Globus pallidus (tissue), 1 donor: ENCODE measurements around the gene KCNC1.

ENCODE experiments used
- DNase-seq: peaks from one replicate; pipeline ENCODE4 v3.0.0-alpha.2; 2015; ENCODE audit warnings: low spot score

Gene KCNC1

DNA sequence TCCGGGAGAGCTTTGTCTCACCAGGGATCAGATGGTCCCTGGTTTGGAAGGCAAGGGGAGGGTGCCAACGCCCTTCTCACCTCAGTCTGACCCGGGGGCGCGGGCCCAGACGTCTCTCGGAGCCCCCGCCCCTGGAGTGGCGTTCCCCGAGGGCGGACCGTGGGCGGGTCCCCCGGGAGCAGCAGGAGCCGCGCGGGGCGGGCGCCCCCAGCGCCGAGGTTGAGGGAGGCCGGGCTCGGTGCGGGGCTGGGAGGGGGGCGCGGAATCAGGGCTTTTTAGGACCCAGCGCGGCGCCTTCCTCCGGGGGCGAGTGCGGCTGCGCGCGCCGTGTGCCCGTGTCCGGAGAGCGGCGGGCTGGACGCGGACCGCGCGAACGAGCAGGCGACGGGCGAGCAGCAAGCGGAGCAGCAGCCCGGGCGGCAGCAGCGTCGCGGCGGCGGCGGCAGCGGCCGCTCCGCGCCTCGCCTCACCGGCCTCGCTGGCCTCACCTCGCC lies at the start of gene KCNC1:
Gene KCNC1, plus strand, starts transcription at position 364 of the 494 bp plus-strand sequence. CDS start 1,222 bp downstream, outside the sequence.
- DNase-seq, result peak; percentile 15

DNA sequence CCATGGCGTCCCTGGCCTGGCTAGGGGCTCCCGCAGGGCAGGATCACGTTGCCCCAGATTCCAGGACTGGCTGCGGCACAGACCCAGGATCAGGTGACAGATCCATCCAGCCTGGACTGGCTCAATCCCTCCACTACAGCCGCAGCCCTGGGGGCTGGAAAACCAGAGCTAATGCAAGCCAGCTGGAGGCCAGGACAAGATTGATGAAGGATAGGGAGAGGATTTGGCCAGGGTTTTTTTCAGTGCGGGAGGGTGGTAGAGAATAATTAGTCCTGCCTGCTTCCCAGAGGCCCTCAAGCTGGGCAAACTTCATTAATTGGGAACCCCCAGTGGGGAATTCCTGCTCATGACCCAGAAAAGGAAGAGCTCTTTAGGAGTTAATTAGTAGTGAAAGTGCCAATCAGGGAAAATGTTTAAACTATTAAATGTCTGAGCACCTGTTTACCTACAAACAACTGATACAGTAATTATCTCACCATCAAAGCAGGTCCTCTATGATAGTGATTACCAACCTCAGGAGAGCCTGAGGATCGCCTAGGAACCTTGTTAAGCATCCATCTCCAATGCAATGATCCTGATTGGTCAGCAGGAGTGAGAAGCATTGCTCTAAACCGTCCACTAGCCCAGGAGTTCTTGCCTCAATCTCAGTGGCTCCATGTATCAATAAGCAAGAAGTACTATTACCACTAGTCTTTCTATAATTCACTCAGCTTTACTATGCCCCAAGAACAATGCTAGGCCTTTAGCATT lies 48.2 kb upstream of the KCNC1 start:
- no peak for DNase-seq

DNA sequence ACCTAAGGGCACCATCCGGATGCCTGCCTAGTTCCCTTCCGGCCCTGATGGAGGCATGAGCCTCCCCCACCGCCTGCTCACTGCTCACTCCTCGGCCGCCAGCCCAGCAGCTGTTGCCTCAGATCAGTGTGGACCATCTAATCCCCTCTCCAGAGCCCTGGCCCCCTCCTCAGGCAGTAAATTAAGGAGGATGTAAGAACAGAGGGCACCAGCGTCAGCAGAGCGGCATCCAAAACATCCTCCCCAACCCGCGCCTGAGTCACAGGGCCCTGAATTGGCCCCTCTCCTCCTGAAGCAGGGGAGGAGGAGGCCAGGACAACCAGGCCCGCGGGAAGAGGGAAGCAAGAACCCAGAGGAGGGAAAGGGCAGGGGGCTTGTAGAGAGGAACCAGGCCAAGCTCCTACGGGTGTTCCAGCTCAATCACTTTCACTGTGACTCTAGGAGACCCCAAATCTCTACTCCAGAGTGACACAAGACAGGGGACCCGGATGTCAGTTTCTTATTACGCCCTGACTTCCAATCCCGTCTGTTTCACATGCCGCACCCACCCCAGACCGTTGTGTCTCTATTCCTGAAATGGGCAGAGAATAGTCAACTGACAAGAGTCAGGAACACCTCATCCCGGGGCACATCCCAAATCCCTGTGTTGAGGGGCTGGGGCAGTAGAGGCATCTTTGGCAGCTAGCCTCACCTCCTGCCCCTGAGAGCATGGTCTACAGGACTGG lies 46.5 kb upstream of the KCNC1 start:
- no peak for DNase-seq

DNA sequence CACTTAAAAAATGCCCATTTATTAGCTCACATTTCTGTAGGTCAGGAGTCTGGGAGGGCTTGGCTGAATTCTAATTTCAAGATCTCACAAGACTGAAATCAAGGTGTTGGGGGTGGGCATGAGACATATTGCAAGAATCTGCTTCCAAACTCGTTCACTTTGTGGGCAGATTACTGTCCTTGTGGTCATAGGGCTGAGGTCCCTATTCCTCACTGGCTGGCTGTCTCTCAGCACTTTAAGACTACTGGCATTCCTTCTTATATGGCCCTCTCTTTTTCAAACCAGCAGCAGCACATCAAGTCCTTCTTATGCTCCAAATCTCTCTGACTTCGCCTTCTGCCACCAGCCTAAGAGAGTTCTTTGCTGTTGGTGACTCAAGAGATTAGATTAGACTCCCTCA lies 43.0 kb upstream of the KCNC1 start:
- DNase-seq, result no peak

DNA sequence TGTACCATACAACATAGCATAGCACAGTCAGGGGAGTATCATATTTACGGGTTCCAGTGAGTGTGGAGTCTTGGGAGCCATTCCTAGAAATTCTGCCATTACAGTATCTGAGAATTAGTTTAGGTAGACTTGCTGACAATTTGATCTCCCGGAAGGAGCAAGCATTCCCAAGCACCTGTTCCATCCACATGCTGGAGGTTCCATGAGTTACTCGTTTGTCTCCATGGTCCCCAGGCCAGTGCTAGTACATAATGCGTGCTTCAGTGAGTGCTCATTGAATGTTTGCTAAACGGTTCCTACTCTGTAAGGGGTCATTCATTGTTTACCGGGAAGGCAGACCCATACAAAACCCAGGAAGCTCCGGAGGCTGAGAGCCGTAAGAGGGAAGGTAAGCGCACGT lies 42.6 kb upstream of the KCNC1 start:
- DNase-seq, result no peak

DNA sequence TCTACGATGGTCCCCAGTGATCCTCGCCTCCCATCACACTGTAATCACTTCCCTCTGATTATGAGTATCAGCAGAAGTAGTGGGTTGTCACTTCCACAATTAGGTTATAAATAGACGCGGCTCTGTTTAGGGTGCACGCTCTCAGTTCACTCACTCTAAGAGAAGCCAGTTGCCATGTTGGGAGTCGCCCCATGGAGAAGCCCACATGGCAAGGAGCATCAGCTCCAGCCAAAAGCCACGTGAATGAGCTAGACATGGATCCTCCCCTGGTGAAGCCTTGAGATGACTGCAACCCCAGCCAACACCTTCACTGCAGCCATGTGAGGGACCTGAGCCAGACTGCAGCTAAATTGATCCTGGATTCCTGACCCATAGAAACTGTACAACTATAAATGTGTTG lies 41.6 kb upstream of the KCNC1 start:
- DNase-seq, result no peak

DNA sequence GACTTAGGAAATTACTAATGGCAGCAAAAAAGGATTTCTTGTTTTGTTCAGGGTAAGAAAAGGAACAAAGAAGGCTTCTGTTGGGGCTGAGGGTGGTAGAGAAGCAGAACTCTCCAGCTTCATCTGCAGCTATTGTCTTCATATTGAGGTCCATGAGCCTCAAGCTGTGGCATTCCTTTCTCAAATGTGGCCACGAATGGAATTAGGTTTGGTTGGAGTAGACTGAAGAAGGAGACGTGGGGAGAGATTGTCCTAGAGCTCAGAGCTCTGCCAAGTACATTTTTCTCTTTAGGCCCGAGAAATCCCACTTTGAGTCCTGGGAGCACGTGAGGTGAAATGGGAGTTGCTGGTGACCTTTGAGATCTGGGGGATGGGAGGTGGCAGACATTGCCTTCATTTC lies 41.0 kb upstream of the KCNC1 start:
- DNase-seq, result no peak

DNA sequence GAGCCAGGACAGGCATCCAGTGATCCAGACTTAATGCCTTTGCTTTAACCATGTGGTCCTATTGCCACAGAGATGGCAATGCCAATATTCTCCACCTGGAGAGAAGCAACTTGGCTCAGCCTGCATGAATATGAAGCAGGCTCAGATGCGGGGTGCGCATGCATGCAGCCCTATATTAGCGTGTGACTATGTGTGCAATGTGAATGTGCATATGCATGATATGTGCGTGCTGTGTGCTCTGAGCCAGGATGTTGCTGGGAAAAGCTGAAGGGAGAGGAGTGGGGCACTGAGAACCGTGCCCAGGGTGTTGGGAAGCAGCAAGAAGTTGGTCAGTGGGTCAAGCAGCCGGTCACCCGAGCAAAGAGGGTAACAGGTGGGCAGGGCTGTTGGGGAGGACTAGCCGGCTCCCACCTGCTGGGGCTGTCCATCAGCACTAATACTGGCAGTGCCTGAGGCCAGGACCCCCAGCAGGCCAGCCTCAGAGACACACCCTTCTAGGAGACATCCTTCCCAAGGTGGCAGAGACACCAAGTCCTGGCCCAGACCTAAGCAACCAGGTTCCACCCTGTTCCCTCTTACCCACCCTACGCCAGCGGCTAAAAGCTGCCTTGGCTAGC lies 40.0 kb upstream of the KCNC1 start:
- DNase-seq, result no peak

DNA sequence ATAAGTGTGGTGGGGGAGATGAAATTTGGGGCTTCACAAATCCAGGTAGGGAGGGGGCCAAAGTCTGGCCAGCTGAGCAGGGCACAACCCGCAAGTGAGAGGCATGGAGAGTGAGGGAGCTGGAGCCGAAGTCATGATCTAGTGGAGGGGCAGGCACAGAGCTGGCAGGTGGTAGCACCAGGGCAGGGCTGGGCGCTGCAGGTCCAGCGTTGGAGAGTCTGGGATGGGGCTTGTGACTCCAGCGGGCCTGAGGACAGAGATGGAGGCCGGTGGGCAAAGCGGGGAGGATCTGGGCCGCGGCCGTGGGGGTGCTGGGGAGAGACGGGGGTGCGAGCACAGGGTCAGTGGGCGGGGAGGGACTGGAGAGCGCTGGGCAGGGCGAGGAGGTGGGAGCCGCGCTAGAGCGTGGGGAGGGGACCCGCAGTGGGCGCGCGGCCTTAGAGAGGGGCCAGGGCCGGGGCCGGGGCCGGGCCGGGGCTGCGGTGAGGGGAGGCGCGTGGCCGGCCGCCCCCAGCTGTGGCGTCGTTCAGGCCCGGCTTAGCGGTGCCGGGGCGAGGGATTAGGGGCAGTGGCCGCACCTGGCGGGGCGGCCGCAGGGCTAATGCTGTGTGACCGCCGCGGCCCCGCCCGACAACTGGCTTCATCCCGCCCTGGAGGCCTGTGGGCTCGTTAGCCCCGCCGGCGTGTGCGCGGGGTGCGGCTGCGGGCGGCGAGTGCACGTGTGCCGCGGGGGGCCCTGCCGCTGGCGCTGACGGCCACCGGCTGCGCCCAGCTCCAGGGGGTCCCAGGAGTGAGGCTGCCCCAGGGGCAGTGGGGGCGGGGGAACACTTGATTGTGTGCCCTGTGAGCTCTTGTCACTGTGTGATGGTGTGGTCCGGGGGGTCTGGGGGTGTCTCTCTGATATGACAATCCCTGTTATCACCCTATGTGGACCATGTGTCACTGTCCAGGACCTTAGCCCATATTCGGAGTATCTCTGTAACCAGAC lies 38.8 kb upstream of the KCNC1 start:
- DNase-seq, result no peak

DNA sequence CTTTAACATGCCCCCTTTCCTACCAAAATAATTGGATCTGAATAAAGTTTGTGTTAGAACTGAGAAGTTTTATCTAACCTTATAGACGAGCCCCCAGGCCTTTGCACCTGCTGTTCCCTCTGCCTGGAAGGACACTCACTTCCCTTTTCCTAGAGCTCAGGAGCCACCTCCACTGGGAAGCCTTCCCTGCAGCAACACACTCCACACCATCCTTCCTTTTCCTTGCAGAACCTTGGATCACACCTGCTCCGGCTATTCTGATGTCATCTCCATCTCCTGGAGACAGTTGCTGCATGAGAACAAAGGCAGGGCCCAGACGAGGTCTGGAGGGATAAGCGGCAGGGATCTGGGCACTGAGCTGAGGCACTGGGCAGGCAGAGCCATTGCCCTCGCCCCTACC lies 37.8 kb upstream of the KCNC1 start:
- DNase-seq, result no peak

DNA sequence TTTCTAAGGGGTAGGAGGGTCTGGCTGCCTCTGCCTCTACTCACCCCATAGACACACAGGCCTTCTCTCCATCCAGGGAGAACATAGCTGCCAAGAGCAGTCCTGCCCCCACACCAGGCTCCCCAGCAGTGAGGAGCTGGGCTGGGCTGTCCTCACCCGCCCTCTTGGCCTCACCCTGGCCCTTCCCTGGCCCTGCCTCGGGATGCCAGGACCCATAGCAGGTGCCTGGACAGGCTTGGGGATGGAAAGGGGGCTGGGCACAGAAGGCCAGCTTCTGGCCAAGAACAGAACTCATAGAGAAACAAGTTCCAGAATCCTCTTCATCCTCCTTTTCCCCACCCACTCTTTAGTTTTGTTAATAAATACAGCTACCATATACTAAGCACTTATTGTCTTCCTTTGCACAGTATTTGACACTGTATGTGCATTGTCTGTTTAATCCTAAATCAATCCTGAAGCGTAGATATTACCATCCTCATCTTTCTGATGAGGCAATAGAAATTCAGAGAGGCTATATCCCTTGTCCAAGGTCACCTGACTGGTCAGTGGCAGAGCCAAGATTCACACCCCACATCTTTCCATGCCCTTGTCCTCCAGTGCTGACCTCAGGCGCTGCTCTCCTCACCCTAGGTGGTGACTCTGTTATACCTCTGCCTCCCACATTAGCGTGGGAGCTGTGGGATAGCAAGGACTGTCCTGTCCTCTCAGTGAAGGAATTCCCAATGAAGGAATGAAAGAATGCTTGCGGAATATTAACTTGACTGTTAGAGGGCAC lies 37.2 kb upstream of the KCNC1 start:
- no peak for DNase-seq

DNA sequence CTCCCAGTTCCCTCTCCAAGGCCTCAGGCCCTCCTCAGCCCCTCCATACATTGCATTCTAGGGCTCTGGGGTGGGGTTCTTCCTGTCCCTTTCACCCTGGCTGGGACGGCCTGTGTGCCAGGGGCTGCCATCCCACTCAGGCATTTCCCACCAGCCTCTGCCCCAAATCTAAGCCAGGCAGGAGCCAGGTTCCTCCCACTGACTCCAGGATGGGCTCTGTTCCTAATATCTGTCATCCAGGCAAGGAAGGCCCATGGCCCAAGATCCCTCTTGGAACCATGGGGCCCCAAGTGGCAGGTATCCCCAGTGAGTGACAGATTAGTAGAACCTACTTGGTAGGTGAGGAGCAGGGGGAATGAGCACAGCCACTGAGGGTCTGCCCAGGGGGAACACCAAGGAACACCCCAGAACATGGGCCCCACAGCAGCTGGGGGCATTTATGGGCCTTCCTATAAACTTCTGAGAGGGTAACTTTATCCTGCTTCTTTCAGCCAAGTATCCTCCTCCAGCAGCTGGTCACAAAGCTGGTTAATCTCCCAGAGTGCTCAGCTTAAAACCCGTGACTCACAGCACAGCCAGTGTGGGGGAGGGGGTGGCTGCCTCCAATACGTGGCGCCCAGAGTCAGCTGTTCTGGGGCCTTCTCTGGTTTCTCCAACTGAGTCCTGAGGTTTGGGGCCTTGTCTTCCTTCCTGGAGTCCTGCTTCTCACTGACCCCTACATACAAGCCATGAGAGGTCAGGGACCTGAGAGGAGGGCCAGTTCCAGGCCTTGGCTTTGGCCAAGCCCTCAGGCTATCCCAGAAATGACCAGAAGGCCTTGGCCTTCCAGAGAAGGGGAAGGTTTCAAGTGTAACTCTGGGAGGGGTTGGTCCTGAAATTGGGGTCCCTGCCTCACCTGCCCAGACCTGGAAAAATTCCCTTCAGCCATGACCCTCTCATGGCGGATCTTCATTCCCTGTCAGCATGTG lies 35.1 kb upstream of the KCNC1 start:
- no peak for DNase-seq

DNA sequence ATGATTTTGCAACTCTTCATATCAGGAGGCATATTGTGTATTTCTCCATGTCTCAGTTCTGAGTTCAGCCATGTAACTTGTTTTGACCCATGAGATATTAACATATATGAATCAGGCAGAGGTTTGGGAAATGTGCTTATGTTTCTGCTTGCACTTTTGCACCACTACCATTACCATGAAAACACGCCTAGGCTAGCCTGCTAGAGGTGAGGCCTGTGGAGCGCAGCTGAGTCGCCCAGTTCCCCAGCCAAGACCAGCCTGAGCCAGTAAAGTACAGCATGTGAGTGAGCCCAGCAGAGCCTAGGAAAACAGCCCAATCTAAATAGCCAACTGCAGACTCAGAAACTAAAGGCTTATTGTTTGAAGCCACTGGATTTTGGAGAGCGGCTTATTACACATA lies 33.6 kb upstream of the KCNC1 start:
- DNase-seq, result peak; percentile 10

DNA sequence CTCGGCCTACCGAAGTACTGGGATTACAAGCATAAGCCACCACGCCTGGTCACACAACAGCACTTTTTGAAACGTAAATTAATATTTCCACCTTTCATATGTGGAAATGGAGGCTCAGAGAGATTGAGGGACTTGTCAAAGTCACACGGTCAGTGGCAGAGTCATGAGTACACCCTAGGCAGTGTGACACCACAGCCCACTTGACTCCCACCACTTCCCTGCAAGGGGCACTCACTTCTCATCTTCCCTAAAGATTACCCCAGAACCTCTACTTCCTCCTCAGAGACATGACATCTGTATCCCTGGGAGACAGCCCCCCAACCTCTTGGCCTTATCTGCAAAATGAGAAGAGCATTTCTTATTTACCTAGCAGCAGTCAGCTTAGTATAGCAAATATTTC lies 31.7 kb upstream of the KCNC1 start:
- no peak for DNase-seq

DNA sequence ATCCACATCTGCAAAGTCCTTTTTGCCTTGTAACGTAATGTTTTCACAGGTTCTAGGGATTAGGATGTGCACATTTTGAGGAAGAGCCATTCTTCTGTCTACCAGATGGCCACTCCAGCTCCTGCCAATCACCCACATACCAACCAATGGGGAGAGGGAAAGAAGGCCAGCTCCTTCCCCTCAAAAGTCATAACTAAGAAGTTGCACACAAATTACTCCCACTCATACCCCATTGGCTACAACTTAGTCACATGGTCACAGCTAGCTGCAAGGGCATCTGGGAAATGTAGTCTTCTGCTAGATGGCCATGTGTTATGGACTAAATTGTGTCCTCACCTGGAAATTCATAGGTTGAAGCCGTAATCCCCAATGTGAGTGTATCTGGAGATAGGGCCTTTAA lies 30.6 kb upstream of the KCNC1 start:
- no peak for DNase-seq

DNA sequence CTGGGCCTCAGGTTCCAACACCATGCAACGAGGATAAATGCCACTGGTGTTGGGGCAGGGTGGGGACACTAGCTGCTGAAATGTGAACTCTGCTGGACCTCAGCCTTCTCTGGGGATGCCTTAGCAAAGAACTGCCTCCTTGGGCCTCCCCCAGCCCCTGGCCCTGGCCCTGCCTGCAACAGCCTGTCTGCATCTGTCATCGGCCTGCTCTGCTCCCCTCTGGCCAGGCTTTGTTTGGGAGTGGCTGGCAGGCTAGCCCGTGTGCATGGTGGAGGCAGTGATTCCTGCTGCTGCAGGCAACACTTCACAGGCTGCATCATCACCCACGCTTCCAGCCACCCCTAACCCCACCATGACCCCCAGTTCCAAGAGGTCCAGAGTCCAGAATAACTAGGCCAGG lies 26.8 kb upstream of the KCNC1 start:
- DNase-seq, result no peak

DNA sequence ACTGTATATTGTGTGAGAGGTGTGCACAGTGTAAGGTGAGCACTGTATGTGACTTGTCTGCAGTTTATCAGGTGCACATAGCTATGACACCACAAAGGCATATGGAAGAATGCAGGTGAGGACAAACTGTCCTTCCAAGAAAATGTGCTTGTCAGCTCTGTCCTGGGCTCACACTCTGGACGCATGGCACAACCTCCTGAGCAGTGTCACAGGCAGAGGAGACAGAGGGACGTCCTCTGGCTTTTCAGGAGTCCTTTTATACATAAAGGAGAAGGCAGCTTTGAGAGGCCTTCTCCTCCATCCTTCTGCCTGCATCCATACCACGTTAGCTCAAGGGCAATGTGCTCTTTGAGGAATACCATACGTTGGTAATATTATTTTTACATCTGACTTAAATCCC lies 22.7 kb upstream of the KCNC1 start:
- DNase-seq, result no peak

DNA sequence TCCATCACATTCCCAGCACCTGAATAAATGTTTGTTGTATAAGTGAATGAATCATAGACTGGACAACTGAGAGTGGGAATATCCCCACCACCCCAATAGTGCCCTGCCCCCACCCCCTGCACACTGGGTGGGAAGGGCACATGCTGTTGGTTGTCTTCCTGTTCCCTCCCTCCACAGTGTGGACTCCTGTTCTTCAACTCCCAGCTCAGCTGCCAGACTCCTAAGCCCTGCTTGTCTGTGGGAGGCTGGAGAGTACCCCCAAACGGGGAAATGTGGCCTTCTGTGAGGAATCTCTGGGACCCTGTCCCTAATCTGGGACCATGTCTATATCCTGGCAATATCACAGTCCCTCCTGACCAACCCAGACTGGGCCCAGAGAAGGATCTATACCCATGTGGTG lies 20.7 kb upstream of the KCNC1 start:
- no peak for DNase-seq

DNA sequence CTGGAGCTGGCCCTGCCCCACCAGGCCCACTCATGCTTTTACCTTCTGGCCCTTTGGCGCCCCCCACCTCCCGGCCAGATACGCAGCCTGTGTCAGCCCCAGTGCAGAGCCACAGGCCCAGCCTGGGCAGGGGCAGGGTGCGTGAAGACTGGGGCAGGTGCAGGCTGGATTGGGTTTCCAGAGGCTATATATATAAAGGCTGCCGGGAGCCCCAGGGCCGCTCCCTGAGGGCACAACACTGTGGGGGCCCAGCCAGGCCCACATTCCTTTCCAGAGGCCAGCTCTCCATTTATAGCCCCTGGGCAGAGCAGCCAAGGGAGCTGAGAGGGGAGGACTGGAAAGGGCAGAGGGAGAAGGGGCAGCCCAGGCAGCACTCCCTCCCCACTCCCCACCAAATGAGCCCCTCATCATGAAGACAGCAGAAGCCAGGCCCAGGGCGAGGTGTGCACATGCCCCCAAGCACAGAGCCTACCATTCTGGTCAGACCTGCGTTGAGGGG lies 20.2 kb upstream of the KCNC1 start:
- no peak for DNase-seq

DNA sequence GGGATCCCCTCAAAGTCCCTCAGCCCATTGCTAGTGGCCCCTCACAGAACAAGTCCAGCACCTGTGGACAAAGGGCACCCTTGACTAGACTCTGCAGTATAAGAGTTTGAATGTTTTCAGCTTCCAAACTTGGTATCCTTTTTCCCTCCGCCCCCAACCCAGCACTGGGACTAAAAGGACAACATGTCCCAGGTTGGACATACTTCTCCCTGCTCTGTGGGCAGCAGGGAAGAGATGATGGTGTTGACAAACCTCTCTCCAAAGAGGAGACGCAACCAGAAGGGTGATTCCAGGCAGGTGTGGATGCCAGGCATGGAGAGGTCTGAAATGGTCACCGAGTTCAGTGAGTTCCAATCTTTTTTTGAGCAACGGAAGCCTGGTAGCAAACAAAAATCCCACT lies 19.7 kb upstream of the KCNC1 start:
- DNase-seq, result no peak
